HEK293 (cell line): Measurements from ENCODE around the gene HGS.

ENCODE experiments used
- CTCF ChIP-seq: fragments of 450-650 bp; formaldehyde crosslinking; IDR thresholded peaks from 2 replicates; pipeline ENCODE4 v1.5.1; 2016; ENCODE audit warnings: missing biosample characterization, missing genetic modification characterization
- GFI1B ChIP-seq: fragments of 450-650 bp; formaldehyde crosslinking; IDR thresholded peaks from 2 replicates; pipeline ENCODE4 v1.5.1; 2016; ENCODE audit warnings: missing biosample characterization, missing genetic modification characterization
- YY1 ChIP-seq: fragments of 450-650 bp; formaldehyde crosslinking; IDR thresholded peaks from 2 replicates; pipeline ENCODE4 v1.5.1; 2018; ENCODE audit warnings: missing biosample characterization, missing genetic modification characterization
- ZBTB17 ChIP-seq: fragments of 450-650 bp; formaldehyde crosslinking; IDR thresholded peaks from 2 replicates; pipeline ENCODE4 v1.5.1; 2016; ENCODE audit warnings: missing biosample characterization, missing genetic modification characterization
- ZFHX2 ChIP-seq: fragments of 450-650 bp; formaldehyde crosslinking; conservative IDR thresholded peaks from 2 replicates; pipeline ENCODE4 v1.5.1; 2016; ENCODE audit warnings: missing biosample characterization, missing genetic modification characterization
- ZFP37 ChIP-seq: fragments of 450-650 bp; formaldehyde crosslinking; IDR thresholded peaks from 2 replicates; pipeline ENCODE4 v1.5.1; 2016; ENCODE audit warnings: missing biosample characterization, missing genetic modification characterization
- ZNF155 ChIP-seq: fragments of 450-650 bp; formaldehyde crosslinking; IDR thresholded peaks from 2 replicates; pipeline ENCODE4 v1.5.1; 2016; ENCODE audit warnings: missing biosample characterization, missing genetic modification characterization
- ZNF274 ChIP-seq, 2 experiments: fragments of 200-500 bp in 1 of 2; fragments of 450-650 bp in 1 of 2; sonication (Bioruptor generic) in 1 of 2; formaldehyde crosslinking in 1 of 2; IDR thresholded peaks; 2 replicates each; pipeline versions ENCODE4 v1.5.1 to v1.6.1; 2014 to 2016; ENCODE audit warnings: borderline replicate concordance in 1 of 2, inconsistent platforms in 1 of 2, low read length in 1 of 2, missing biosample characterization in 1 of 2, missing genetic modification characterization in 1 of 2
- ZNF398 ChIP-seq: fragments of 450-650 bp; formaldehyde crosslinking; IDR thresholded peaks from 2 replicates; pipeline ENCODE4 v1.5.1; 2017; ENCODE audit warnings: missing biosample characterization, missing genetic modification characterization
- ZNF549 ChIP-seq: fragments of 450-650 bp; IDR thresholded peaks from 2 replicates; pipeline ENCODE4 v1.5.1; 2018; ENCODE audit warnings: missing biosample characterization, missing genetic modification characterization, mild to moderate bottlenecking, inconsistent platforms, moderate library complexity
- ZNF624 ChIP-seq: fragments of 450-650 bp; formaldehyde crosslinking; IDR thresholded peaks from 2 replicates; pipeline ENCODE4 v1.5.1; 2017; ENCODE audit warnings: missing biosample characterization, missing genetic modification characterization
- ZNF660 ChIP-seq: fragments of 450-650 bp; IDR thresholded peaks from 2 replicates; pipeline ENCODE4 v1.5.1; 2018; ENCODE audit warnings: missing biosample characterization, mild to moderate bottlenecking, missing genetic modification characterization

GRCh38 chr17:81706232-81706611 lies 22.4 kb downstream of the HGS start:
- TF ChIP-seq ZNF549 (no peak), CTCF (tag by site-specific recombination) (no peak), ZFHX2 (tag by site-specific recombination) (no peak), ZNF398 (tag by site-specific recombination) (no peak), GFI1B (tag by site-specific recombination) (no peak), ZNF155 (tag by site-specific recombination) (no peak), YY1 (tag by site-specific recombination) (no peak), ZFP37 (tag by site-specific recombination) (no peak), ZBTB17 (tag by site-specific recombination) (no peak), ZNF274 (IDR thresholded peaks at IDR 0.05; ENCODE audit: low read length) (no peak), ZNF274 (tag by site-specific recombination; IDR thresholded peaks at IDR 0.05; ENCODE audit: borderline replicate concordance) (no peak), ZNF660 (tag by site-specific recombination) (no peak), ZNF624 (tag by site-specific recombination) (no peak)
